GM23248 (cell line): ENCODE measurements around the gene PGC. TPM values are rescaled to one million over a fixed set of nuclear protein-coding genes. Genes with fewer than 3 reads are reported as not detected.
A peak's percentile ranks its signal among the peaks of the same experiment; 100 is the strongest.

Experiments
- DNase-seq: peaks from one replicate; pipeline ENCODE4 v3.0.0-alpha.2; 2015
- H2AFZ ChIP-seq: fragments of 200-600 bp; sonication (generic); 2 replicates; pipeline ENCODE4 v1.6.1; 2016; ENCODE audit warnings: antibody characterized with exemption
- H3F3A ChIP-seq: fragments of 200-600 bp; sonication (generic); 2 replicates; pipeline ENCODE4 v1.6.1; 2016; ENCODE audit warnings: mild to moderate bottlenecking, antibody characterized with exemption, mixed run types; ENCODE audit not compliant: insufficient read depth
- H3K27ac ChIP-seq: fragments of 200-600 bp; sonication (generic); 2 replicates; pipeline ENCODE4 v1.5.1; 2016; ENCODE audit warnings: mild to moderate bottlenecking
- H3K27me3 ChIP-seq: fragments of 200-600 bp; sonication (generic); replicated peaks from 2 replicates; pipeline ENCODE4 v1.6.1; 2016; ENCODE audit warnings: mild to moderate bottlenecking; ENCODE audit not compliant: insufficient read depth
- H3K36me3 ChIP-seq: fragments of 200-600 bp; sonication (generic); 2 replicates; pipeline ENCODE4 v1.6.1; 2016; ENCODE audit warnings: low read depth, mild to moderate bottlenecking
- H3K4me1 ChIP-seq: fragments of 200-600 bp; sonication (generic); 2 replicates; pipeline ENCODE4 v1.6.1; 2016; ENCODE audit warnings: mild to moderate bottlenecking; ENCODE audit not compliant: insufficient read depth
- H3K4me2 ChIP-seq: fragments of 200-600 bp; sonication (generic); one replicate; pipeline ENCODE4 v1.6.1; 2016; ENCODE audit warnings: mild to moderate bottlenecking; ENCODE audit not compliant: unreplicated experiment
- H3K4me3 ChIP-seq: fragments of 200-600 bp; sonication (generic); 2 replicates; pipeline ENCODE4 v1.5.1; 2016; ENCODE audit warnings: mild to moderate bottlenecking
- H3K79me2 ChIP-seq: fragments of 200-600 bp; sonication (generic); 2 replicates; pipeline ENCODE4 v1.6.1; 2016; ENCODE audit warnings: mild to moderate bottlenecking; ENCODE audit not compliant: insufficient read depth
- H3K9ac ChIP-seq: fragments of 200-600 bp; sonication (generic); 2 replicates; pipeline ENCODE4 v1.6.1; 2016; ENCODE audit warnings: mild to moderate bottlenecking
- H3K9me2 ChIP-seq: fragments of 200-600 bp; sonication (generic); 2 replicates; pipeline ENCODE4 v1.6.1; 2016; ENCODE audit warnings: mixed run types, mild to moderate bottlenecking, moderate library complexity; ENCODE audit not compliant: insufficient read depth
- H3K9me3 ChIP-seq: fragments of 200-600 bp; sonication (generic); one replicate; pipeline ENCODE4 v1.6.1; 2017; ENCODE audit warnings: low read depth
- H4K20me1 ChIP-seq: fragments of 200-600 bp; sonication (generic); 2 replicates; pipeline ENCODE4 v1.6.0; 2016; ENCODE audit not compliant: insufficient read depth
- EZH2 ChIP-seq: fragments of 200-600 bp; sonication (generic); IDR thresholded peaks from 2 replicates; pipeline ENCODE4 v1.6.1; 2018; ENCODE audit warnings: antibody characterized with exemption, mild to moderate bottlenecking; ENCODE audit not compliant: insufficient read depth, poor library complexity, severe bottlenecking
- EZH2phosphoT487 ChIP-seq: fragments of 200-600 bp; sonication (generic); IDR thresholded peaks from 2 replicates; pipeline ENCODE4 v1.6.1; 2018; ENCODE audit warnings: antibody characterized with exemption, moderate library complexity, mild to moderate bottlenecking, low read depth; ENCODE audit not compliant: insufficient read depth
- WGBS, 2 experiments: methylation state at CpG; one replicate each; pipeline ENCODE4 v1.1.6; 2015 to 2017; ENCODE audit warnings: low lambda C conversion rate in 2 of 2, low coverage in 1 of 2; ENCODE audit errors: missing lambda C conversion rate in 2 of 2; 5-methylcytosine and 5-hydroxymethylcytosine counted together
- in situ Hi-C: fragments of 300-500 bp; cut with MboI; formaldehyde crosslinking; loops from 2 replicates; pipeline ENCODE4 v1.15.0; 2020
- polyA plus RNA-seq: library from polyadenylated mRNA; unstranded; fragments of >200 nt; fragmentation: Nextera tagmentation; extraction: Ambion mirVana; gene quantifications from 2 replicates; pipeline ENCODE4 v1.2.1, GENCODE V29; 2016
- small RNA-seq: library from RNA; depleted of rRNA; stranded (forward); fragments of <200 nt; gene quantifications from one replicate; pipeline ENCODE3, GENCODE V24; 2014; ENCODE audit warnings: low read depth, low replicate concordance
- total RNA-seq: library from RNA; depleted of rRNA; stranded (reverse); fragments of >200 nt; shearing (Covaris generic); gene quantifications from 2 replicates; pipeline ENCODE4 v1.2.3, GENCODE V29; 2014; rRNA removed

The PGC gene
- total and polyA plus RNA-seq, 2 experiments from 2014 or later: not detected

DNA sequence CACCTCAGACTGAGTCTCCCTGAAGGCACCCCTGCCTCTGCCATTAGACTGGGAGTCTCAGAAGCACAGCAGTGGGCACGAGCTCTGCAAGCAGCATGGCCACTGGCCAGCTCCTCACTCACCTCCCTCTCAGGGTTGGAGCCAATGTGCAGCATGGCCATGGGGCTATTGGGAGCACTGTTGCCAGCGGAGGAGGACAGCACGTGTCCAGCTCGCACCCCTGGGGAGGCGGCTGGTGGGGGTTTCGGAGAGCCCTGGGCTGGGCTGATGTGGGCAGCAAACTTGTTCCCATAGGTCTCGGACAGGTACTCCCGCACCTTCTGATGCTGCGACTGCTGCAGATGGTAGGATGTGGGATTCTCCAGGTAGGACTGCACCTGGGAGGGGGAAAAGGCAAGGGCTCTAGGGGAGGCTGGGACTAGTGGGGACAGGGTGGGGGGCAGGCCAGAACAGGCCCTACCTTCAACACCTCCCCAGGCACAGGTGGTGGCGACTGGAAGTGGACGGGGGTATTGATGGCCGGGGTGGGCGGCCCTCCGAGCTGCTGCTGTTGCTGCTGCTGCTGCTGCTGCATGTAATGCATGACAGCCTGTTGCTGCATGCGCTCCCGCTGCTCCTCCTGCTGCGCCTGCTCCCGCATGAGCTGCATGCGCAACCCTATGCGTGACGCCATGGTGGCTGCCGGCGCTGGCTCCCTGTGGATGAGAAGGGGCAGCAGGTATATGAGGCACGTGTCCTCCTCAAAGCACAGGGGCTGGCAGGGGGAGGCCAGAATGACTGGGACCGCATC lies 56.5 kb downstream of the PGC start:
- in situ Hi-C loops: no loop called here
- H3K27me3 ChIP-seq: no peaks in the 10 kb centered on the region
- no peaks in the 10 kb centered on the region for H3K79me2 ChIP-seq
- TF ChIP-seq EZH2 (no peak), EZH2phosphoT487 (no peak)
- DNase-seq: no peak
- H3K27ac ChIP-seq: no peak overlapping the region
- no peaks in the 10 kb centered on the region for H3F3A ChIP-seq
- H4K20me1 ChIP-seq: no peaks in the 10 kb centered on the region
- 94% methylated on average over 25 of the region's 25 CpGs for WGBS, 2 experiments
- H3K4me2 ChIP-seq: no peak overlapping the region
- H3K4me3 ChIP-seq: no peak overlapping the region
- H3K9me2 ChIP-seq: no peaks in the 10 kb centered on the region
- no peak overlapping the region for H2AFZ ChIP-seq
- H3K4me1 ChIP-seq: peaks cover 8% of the 10 kb centered on the region
- no peak overlapping the region for H3K9ac ChIP-seq
- no peaks in the 10 kb centered on the region for H3K9me3 ChIP-seq
- no peaks in the 10 kb centered on the region for H3K36me3 ChIP-seq

DNA sequence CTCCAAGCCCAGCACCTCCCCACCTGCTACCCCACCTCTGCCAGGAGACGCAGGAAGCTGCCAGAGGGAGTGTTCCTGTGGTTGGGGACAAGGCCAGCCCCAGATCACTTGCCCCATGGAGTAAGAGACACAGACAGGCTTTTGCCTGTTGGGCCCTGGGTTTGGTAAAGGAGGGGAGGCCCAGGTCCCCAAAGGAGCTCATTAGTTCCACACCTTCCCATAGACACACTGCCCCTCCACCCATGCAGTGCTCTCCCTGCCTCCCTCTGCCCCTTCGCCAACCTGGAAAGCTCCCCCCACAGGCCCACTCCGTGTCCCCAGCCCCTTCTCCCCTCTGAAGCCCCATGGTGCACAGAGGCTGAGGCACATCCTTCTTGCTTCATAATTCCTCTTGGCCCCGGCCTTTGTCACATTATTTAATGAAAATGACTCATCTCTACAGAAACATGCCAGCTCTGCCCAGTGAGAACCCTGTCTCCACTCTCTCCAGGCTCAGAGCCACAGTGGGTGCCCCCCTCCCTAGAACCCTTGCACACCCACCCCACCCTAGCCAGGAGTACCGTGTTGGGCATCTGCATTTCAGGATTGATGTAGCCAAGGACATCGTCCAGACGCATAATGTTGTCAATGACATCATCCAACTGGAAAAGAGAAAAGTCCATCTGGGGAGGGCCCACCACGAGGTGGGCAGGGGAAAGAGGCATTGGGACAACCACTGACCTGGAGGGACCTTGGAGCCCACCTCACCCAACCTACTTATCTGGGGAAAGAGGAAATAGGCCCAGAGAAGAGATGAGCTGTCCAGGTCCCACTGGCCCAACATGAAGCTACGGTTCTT lies 57.8 kb downstream of the PGC start:
- H3K4me3 ChIP-seq: no peak overlapping the region
- no peaks in the 10 kb centered on the region for H3K27me3 ChIP-seq
- H3K36me3 ChIP-seq: no peaks in the 10 kb centered on the region
- peak; percentile 79 for DNase-seq
- no peaks in the 10 kb centered on the region for H3K9me2 ChIP-seq
- H3K27ac ChIP-seq: no peak overlapping the region
- no peaks in the 10 kb centered on the region for H3K9me3 ChIP-seq
- H3K9ac ChIP-seq: no peak overlapping the region
- no peaks in the 10 kb centered on the region for H3K79me2 ChIP-seq
- WGBS, 2 experiments: 30% methylated on average over 9 of the region's 9 CpGs
- H2AFZ ChIP-seq: no peak overlapping the region
- H3F3A ChIP-seq: no peaks in the 10 kb centered on the region
- H3K4me1 ChIP-seq: peaks cover 8% of the 10 kb centered on the region
- in situ Hi-C loops: no loop called here
- no peak overlapping the region for H3K4me2 ChIP-seq
- H4K20me1 ChIP-seq: no peaks in the 10 kb centered on the region
- no peak for TF ChIP-seq EZH2phosphoT487
- no peak for TF ChIP-seq EZH2

DNA sequence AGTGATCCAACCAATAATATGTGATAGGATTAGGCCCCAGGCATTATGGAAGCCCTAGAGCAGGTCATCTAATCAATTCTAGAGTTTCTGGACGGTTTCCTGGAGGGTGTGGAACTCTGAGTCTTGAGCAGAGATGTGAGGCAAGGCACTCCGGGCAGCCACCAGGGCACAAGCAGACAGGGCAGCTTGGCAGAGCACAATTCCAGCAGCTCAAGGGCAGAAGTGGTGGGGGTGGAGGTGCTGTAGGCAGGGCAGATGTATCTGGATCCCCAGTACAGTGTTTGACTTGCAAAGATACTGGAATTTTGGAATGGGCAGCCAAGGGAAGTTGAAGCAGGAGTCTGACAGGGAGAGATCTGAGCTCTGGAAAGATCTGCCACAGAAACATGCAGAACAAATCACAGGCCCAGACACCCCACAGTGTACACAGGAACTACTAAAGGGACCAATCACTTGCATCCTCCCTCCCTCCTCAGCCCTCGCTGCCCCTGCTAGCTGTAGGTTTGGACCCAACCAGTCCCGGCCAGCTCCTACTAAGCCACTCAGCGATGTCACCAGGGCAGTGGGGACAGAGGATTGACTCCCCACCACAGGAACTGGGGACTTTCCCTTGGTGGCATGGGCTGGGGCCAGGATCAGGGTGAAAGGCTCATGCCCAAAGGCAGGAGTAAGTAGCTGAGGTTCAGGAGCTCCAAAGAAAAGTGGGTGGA lies 58.8 kb downstream of the PGC start:
- Histone ChIP-seq H3F3A (no peaks in the 10 kb centered on the region), H3K27ac (no peak overlapping the region), H3K4me1 (peaks cover 8% of the 10 kb centered on the region), H2AFZ (no peak overlapping the region), H3K4me3 (no peak overlapping the region), H3K4me2 (no peak overlapping the region), H3K27me3 (no peaks in the 10 kb centered on the region), H3K79me2 (no peaks in the 10 kb centered on the region), H3K36me3 (no peaks in the 10 kb centered on the region), H3K9me3 (no peaks in the 10 kb centered on the region), H4K20me1 (no peaks in the 10 kb centered on the region), H3K9me2 (no peaks in the 10 kb centered on the region), H3K9ac (no peak overlapping the region)
- TF ChIP-seq EZH2 (no peak), EZH2phosphoT487 (no peak)
- no peak for DNase-seq
- WGBS, 2 experiments: 84 to 90% methylated on average over 5 of the region's 5 CpGs
- in situ Hi-C loops: no loop called here

DNA sequence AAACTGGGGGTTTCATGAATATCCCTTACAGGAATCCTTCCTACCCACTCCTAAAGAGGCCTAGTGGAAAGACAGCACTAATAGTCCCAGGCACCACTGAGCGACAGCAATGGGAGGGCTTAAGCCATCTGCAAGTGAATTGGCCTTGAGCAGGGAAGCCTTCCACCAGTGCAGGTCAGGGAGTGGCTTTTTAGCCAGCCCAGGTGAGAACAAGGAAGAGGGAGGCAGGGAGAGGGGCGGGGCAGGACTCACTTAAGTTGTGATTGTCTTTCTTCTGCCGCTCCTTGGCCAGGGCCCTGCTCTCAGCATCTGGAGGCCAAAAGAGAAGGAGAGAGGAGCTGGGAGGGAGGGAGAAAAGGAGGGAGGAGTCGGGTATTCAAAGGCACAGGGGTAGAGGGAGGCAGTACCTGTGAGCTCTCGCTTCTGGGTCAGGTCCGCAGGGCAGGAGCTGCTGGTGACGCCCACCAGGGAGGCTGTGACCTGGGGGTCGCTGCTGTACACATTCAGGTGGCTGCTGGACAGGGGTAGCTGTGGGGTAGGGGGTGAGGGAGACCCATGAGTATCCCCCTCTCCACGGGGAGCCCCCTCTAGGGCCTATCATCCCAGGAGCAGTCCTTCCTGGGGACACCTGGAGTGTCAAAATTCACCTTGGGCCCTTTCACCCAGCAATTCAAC lies 59.6 kb downstream of the PGC start:
- Histone ChIP-seq H3K36me3 (no peaks in the 10 kb centered on the region), H2AFZ (no peak overlapping the region), H3K9me2 (no peaks in the 10 kb centered on the region), H3K27ac (no peak overlapping the region), H3K79me2 (no peaks in the 10 kb centered on the region), H3K27me3 (no peaks in the 10 kb centered on the region), H3K4me2 (no peak overlapping the region), H3F3A (no peaks in the 10 kb centered on the region), H3K9me3 (no peaks in the 10 kb centered on the region), H3K4me1 (peaks cover 8% of the 10 kb centered on the region), H3K9ac (no peak overlapping the region), H3K4me3 (no peak overlapping the region), H4K20me1 (no peaks in the 10 kb centered on the region)
- TF ChIP-seq EZH2phosphoT487: no peak
- no peak for TF ChIP-seq EZH2
- in situ Hi-C loops: no loop called here
- 80 to 87% methylated on average over 9 of the region's 9 CpGs for WGBS, 2 experiments
- DNase-seq: no peak

Small RNAs within 50 kb of the gene (small RNA-seq; reads per million reads assigned to genes)
- gene AL365205.2: not detected
- not detected for gene AL365205.3

Other genes starting within 250 kb of the PGC start
- gene FOXP4, start 201.0 kb downstream of the PGC start, total RNA-seq: 3.9 and 5.4 TPM in 2 replicates
- 1.1 and 1.4 TPM in 2 replicates for gene FOXP4, start 201.0 kb downstream of the PGC start, polyA plus RNA-seq
- 1.4 TPM in 1 of 2 replicates, not detected in the other for gene MDFI, start 108.9 kb downstream of the PGC start, total RNA-seq
- gene MDFI, start 108.9 kb downstream of the PGC start, polyA plus RNA-seq: not detected in 2 replicates
- gene TFEB, start 11.8 kb downstream of the PGC start, total RNA-seq: 5.7 and 10.0 TPM in 2 replicates
- gene TFEB, start 11.8 kb downstream of the PGC start, polyA plus RNA-seq: 5.5 and 6.4 TPM in 2 replicates
- 3.0 and 3.4 TPM in 2 replicates for gene FRS3, start 32.5 kb upstream of the PGC start, total RNA-seq
- 1.7 and 2.5 TPM in 2 replicates for gene FRS3, start 32.5 kb upstream of the PGC start, polyA plus RNA-seq
- gene PRICKLE4, start 33.4 kb upstream of the PGC start, total RNA-seq: 2.1 TPM in 1 of 2 replicates, not detected in the other
- not detected in 2 replicates for gene PRICKLE4, start 33.4 kb upstream of the PGC start, polyA plus RNA-seq
- 104 and 136 TPM in 2 replicates for gene TOMM6, start 40.3 kb upstream of the PGC start, total RNA-seq
- 204 and 205 TPM in 2 replicates for gene TOMM6, start 40.3 kb upstream of the PGC start, polyA plus RNA-seq
- gene USP49, start 148.0 kb upstream of the PGC start, total RNA-seq: 0.97 and 2.4 TPM in 2 replicates
- 0.70 and 1.2 TPM in 2 replicates for gene USP49, start 148.0 kb upstream of the PGC start, polyA plus RNA-seq
- gene MED20, start 173.7 kb upstream of the PGC start, total RNA-seq: 21.0 and 30.6 TPM in 2 replicates
- gene MED20, start 173.7 kb upstream of the PGC start, polyA plus RNA-seq: 24.2 and 25.5 TPM in 2 replicates
- gene BYSL, start 174.1 kb upstream of the PGC start, total RNA-seq: 11.0 and 12.3 TPM in 2 replicates
- 28.0 and 30.2 TPM in 2 replicates for gene BYSL, start 174.1 kb upstream of the PGC start, polyA plus RNA-seq
- gene CCND3, start 194.4 kb upstream of the PGC start, total RNA-seq: 47.8 and 48.1 TPM in 2 replicates
- 70.7 and 73.6 TPM in 2 replicates for gene CCND3, start 194.4 kb upstream of the PGC start, polyA plus RNA-seq